Loucy (cell line): ENCODE results near the gene SEMA7A.

Experiments
- H2AFZ ChIP-seq: fragments of 200-600 bp; sonication (generic); 2 replicates; pipeline ENCODE4 v1.6.0; 2016; ENCODE audit warnings: antibody characterized with exemption, mild to moderate bottlenecking, low read length, moderate library complexity
- H3F3A ChIP-seq: fragments of 200-600 bp; 2 replicates; pipeline ENCODE4 v1.6.0; 2016; ENCODE audit warnings: antibody characterized with exemption, low read depth, mild to moderate bottlenecking
- H3K27me3 ChIP-seq: fragments of 200-600 bp; sonication (generic); 2 replicates; pipeline ENCODE4 v1.6.1; 2014; ENCODE audit warnings: low read length, mild to moderate bottlenecking; ENCODE audit not compliant: insufficient read depth, poor library complexity, severe bottlenecking
- H3K36me3 ChIP-seq: fragments of 200-600 bp; sonication (generic); 2 replicates; pipeline ENCODE4 v1.6.1; 2016; ENCODE audit warnings: low read length; ENCODE audit not compliant: insufficient read depth
- H3K4me1 ChIP-seq: fragments of 200-600 bp; sonication (generic); 2 replicates; pipeline ENCODE4 v1.5.1; 2014; ENCODE audit warnings: low read length, mild to moderate bottlenecking; ENCODE audit not compliant: insufficient read depth, poor library complexity, severe bottlenecking
- H3K4me2 ChIP-seq: fragments of 200-600 bp; sonication (generic); 2 replicates; pipeline ENCODE4 v1.6.0; 2014; ENCODE audit warnings: antibody characterized with exemption, low read length, low read depth, mild to moderate bottlenecking; ENCODE audit not compliant: poor library complexity, severe bottlenecking
- H3K4me3 ChIP-seq: fragments of 200-600 bp; sonication (generic); 2 replicates; pipeline ENCODE4 v1.5.1; 2014; ENCODE audit warnings: low read length, mild to moderate bottlenecking, mixed read lengths; ENCODE audit not compliant: poor library complexity, severe bottlenecking
- H3K79me2 ChIP-seq: fragments of 200-600 bp; sonication (generic); 2 replicates; pipeline ENCODE4 v1.6.1; 2014; ENCODE audit warnings: low read length; ENCODE audit not compliant: insufficient read depth
- H3K9ac ChIP-seq: fragments of 200-600 bp; sonication (generic); 2 replicates; pipeline ENCODE4 v1.6.0; 2014; ENCODE audit warnings: mild to moderate bottlenecking, low read depth, low read length, moderate library complexity; ENCODE audit not compliant: poor library complexity, severe bottlenecking
- H3K9me2 ChIP-seq: fragments of 200-600 bp; sonication (generic); replicated peaks from 2 replicates; pipeline ENCODE4 v1.6.1; 2016; ENCODE audit warnings: low read depth, low read length, mixed read lengths
- H3K9me3 ChIP-seq: fragments of 200-600 bp; sonication (generic); 2 replicates; pipeline ENCODE4 v1.6.1; 2014; ENCODE audit warnings: mild to moderate bottlenecking, antibody characterized with exemption, low read length, low read depth; ENCODE audit not compliant: insufficient read depth
- H4K20me1 ChIP-seq: fragments of 200-600 bp; sonication (generic); 2 replicates; pipeline ENCODE4 v1.6.0; 2014; ENCODE audit warnings: antibody characterized with exemption, low read length, mild to moderate bottlenecking; ENCODE audit not compliant: insufficient read depth, poor library complexity, severe bottlenecking
- EZH2phosphoT487 ChIP-seq: fragments of 200-600 bp; IDR thresholded peaks from 2 replicates; pipeline ENCODE4 v1.6.1; 2018; ENCODE audit warnings: antibody characterized with exemption, mild to moderate bottlenecking, moderate library complexity, borderline replicate concordance
- TF ChIP-seq, protein P1 (sequence below): fragments of 200-600 bp; sonication (generic); conservative IDR thresholded peaks from 2 replicates; pipeline ENCODE4 v1.5.1; 2014; ENCODE audit warnings: mild to moderate bottlenecking, antibody characterized with exemption, low read length

Gene SEMA7A

DNA sequence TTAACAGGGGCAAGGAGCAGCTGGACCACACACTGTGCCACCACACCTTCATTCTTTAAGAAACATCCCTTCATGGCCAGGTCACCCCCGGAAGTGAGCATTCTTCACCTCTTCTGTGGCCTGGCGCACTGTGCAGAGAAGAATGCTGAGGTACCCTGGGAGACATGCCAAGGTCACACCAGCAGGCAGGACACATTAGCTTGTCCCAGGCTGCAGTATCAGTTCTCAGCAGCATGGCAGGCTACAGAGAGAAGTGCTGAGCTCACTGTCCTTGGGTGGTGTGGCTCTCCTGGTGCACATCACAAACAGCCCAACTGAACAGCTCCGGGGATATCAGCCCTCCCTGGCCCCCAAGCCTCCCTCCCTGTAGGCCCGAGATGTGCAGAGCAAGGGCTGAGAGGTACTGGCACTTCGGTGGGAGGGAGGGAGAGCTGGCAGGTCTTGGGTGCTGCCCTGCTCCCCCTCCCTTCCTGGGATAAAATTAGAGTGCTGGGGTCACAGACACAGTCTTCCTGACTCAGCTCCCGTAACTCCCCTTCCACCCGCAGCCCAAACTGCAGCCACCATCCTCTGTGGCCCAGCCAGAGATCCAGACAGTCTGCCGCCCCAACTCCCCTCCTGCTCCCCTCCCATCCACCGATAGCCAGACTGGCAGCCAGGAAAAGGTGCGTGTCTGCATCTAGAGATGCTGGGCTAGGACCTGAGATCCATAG is 13.4 kb downstream of the SEMA7A start:
- H3K9ac ChIP-seq: peak overlapping the region; percentile 14

DNA sequence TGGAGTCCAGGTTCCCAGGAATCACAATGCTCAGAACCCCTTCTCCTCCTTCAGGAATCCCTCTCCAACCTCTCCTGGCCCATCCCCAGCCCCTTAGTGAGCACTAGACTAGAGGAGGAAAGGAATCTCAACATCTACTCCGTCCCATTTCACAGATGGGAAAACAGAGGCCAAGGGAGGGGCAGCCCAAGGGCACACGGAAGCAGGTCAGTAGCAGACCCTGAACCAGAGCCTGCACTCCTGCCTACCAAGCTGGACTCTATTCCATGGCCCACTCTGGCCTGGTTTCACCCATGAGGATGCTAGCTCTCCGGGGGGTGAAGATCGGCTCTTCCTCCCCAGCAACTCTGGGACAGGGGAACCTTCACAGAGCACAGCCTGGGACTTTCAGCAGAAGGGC is 14.3 kb downstream of the SEMA7A start:
- peaks cover 47% of the 10 kb centered on the region for H3K4me1 ChIP-seq
- H3K4me2 ChIP-seq: no peak overlapping the region
- H3K9me2 ChIP-seq: no peaks in the 10 kb centered on the region
- H3K79me2 ChIP-seq: peaks cover 77% of the 10 kb centered on the region
- H3K9ac ChIP-seq: no peak overlapping the region
- H3F3A ChIP-seq: no peaks in the 10 kb centered on the region
- H4K20me1 ChIP-seq: peaks cover 6% of the 10 kb centered on the region
- no peaks in the 10 kb centered on the region for H3K27me3 ChIP-seq
- H3K9me3 ChIP-seq: no peaks in the 10 kb centered on the region
- no peak overlapping the region for H3K4me3 ChIP-seq
- no peak overlapping the region for H2AFZ ChIP-seq
- TF ChIP-seq, protein P1, sequence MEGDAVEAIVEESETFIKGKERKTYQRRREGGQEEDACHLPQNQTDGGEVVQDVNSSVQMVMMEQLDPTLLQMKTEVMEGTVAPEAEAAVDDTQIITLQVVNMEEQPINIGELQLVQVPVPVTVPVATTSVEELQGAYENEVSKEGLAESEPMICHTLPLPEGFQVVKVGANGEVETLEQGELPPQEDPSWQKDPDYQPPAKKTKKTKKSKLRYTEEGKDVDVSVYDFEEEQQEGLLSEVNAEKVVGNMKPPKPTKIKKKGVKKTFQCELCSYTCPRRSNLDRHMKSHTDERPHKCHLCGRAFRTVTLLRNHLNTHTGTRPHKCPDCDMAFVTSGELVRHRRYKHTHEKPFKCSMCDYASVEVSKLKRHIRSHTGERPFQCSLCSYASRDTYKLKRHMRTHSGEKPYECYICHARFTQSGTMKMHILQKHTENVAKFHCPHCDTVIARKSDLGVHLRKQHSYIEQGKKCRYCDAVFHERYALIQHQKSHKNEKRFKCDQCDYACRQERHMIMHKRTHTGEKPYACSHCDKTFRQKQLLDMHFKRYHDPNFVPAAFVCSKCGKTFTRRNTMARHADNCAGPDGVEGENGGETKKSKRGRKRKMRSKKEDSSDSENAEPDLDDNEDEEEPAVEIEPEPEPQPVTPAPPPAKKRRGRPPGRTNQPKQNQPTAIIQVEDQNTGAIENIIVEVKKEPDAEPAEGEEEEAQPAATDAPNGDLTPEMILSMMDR: no peak
- H3K36me3 ChIP-seq: peaks cover 33% of the 10 kb centered on the region; the same call in 1 of the 2 replicates

More for the DNA sequence above, 13.4 kb downstream of the SEMA7A start:
- H3K9me3 ChIP-seq: no peaks in the 10 kb centered on the region
- H3K4me1 ChIP-seq: peaks cover 40% of the 10 kb centered on the region
- peaks cover 9% of the 10 kb centered on the region for H4K20me1 ChIP-seq
- no peaks in the 10 kb centered on the region for H3K27me3 ChIP-seq
- H2AFZ ChIP-seq: no peak overlapping the region
- TF ChIP-seq, protein P1: no peak
- TF ChIP-seq EZH2phosphoT487: no peak
- H3F3A ChIP-seq: no peaks in the 10 kb centered on the region
- no peaks in the 10 kb centered on the region for H3K9me2 ChIP-seq
- H3K79me2 ChIP-seq: peaks cover 87% of the 10 kb centered on the region
- peaks cover 26% of the 10 kb centered on the region; the same call in 1 of the 2 replicates for H3K36me3 ChIP-seq
- no peak overlapping the region for H3K4me3 ChIP-seq
- H3K4me2 ChIP-seq: no peak overlapping the region

DNA sequence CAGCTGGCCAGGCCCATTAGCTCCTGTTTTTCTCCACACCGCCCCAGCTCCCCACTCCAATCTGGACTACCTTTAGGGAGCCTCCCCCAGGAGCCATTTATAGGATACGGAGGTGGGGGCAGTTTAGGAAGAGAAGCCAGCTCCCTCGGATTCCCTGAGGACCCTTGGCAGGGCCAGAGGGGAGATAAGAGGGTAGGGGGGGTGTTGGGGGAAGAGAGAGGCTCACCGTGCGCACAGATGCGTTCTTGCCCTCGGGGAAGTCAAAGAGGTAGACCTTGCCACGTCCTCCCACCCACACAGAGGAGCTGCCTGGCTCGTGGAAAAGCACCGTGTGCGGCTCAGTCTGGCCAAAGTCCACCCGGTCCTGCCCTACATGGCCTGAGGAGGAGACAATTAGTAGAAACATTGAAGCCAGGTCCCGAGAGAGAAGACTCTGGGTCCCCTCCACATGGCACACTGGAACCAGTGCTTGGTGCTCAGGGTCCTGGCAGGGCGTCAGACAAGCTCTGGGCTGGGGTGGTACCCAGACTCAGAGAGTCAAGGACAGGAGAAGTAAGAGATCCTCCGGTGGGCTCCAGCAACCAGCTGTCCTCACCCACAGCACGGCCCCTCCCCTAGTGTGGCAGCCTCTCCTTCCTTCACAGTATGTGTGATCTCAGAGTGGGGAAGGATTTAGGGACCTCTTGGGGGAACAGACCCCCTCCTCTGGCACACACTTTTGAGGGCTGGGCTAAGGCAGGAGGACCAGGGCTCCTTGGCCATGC is 15.0 kb downstream of the SEMA7A start:
- TF ChIP-seq EZH2phosphoT487: no peak
- TF ChIP-seq, protein P1: no peak
- Histone ChIP-seq H4K20me1 (peaks cover 6% of the 10 kb centered on the region), H3K9me3 (no peaks in the 10 kb centered on the region), H3K36me3 (peaks cover 40% of the 10 kb centered on the region; the same call in 1 of the 2 replicates), H3K4me2 (no peak overlapping the region), H3K9ac (no peak overlapping the region), H3K4me3 (no peak overlapping the region), H2AFZ (no peak overlapping the region), H3K4me1 (peaks cover 51% of the 10 kb centered on the region), H3K27me3 (no peaks in the 10 kb centered on the region), H3F3A (no peaks in the 10 kb centered on the region), H3K79me2 (peaks cover 71% of the 10 kb centered on the region), H3K9me2 (no peaks in the 10 kb centered on the region)
